Chondrocyte (in vitro differentiated cells): ENCODE data around the gene SORBS2. TPM values are rescaled to one million over a fixed set of nuclear protein-coding genes. Genes with fewer than 3 reads are reported as not detected.

Source experiments
- DNase-seq: peaks from one replicate; pipeline ENCODE4 v3.0.0; 2021; ENCODE audit warnings: mixed read lengths, low spot score
- H3K27ac Mint-ChIP-seq: one replicate; pipeline ENCODE4 v1.8.0; 2021; ENCODE audit warnings: mild to moderate bottlenecking, moderate library complexity, mixed read lengths; ENCODE audit not compliant: unreplicated experiment
- H3K27me3 Mint-ChIP-seq: 2 replicates; pipeline ENCODE4 v1.8.0; 2021; ENCODE audit warnings: low read depth, mixed read lengths
- H3K36me3 Mint-ChIP-seq: 2 replicates; pipeline ENCODE4 v1.8.0; 2021; ENCODE audit warnings: low read depth, mixed read lengths
- H3K4me1 Mint-ChIP-seq: 2 replicates; pipeline ENCODE4 v1.8.0; 2021; ENCODE audit warnings: low read depth, mild to moderate bottlenecking, mixed read lengths
- H3K4me3 Mint-ChIP-seq: one replicate; pipeline ENCODE4 v1.8.0; 2021; ENCODE audit warnings: mild to moderate bottlenecking, moderate library complexity, mixed read lengths; ENCODE audit not compliant: unreplicated experiment
- H3K9me3 Mint-ChIP-seq: 2 replicates; pipeline ENCODE4 v1.8.0; 2021; ENCODE audit warnings: low read depth, mixed read lengths
- total RNA-seq: library from RNA; stranded (reverse); gene quantifications from 3 replicates; pipeline ENCODE4 v1.2.1, GENCODE V29; 2021
- TF ChIP-seq, protein P1 (sequence below): fragments of 200-600 bp; sonication (generic); IDR thresholded peaks from 2 replicates; pipeline ENCODE4 v1.5.0; 2021; ENCODE audit warnings: antibody characterized with exemption, mild to moderate bottlenecking, moderate library complexity

Gene SORBS2
- total RNA-seq, 1 donor from 2014 or later, result 104 TPM

DNA sequence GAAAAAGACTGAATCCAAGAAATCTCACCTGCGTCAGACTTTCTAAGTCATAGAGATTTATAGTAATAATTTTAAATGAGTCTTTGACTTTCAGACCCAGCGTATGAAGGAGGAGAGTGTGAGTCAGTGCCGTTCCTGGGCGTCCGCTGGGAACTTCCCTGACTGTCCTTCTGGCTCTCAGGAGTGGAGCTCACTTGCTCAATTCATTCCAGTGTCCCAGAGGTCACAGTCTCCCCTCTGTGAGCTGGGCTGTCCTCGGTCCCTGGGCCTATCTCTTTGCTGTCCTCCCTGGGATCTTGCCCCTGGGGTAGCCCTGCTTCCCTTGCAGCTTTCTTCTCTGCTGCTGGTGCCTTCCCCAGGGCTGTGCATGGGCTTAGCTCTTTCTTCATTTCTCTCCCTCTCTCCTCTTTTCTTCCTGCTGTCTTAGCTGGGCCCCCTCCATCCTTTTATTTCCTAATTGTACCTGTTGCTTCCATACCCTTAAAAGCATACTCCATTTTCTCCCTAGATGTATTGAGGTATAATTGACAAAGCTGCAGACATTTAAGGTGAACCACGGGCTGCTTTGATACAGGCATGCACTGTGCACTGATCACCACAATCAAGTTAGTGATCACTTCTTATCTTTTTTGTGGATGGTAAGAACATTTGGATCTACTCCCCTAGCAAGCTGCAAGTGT is 11.6 kb downstream of the SORBS2 start:
- Mint-ChIP-seq H3K27ac (no peak overlapping the region), H3K4me1 (peaks cover 10% of the 10 kb centered on the region), H3K9me3 (no peaks in the 10 kb centered on the region)

DNA sequence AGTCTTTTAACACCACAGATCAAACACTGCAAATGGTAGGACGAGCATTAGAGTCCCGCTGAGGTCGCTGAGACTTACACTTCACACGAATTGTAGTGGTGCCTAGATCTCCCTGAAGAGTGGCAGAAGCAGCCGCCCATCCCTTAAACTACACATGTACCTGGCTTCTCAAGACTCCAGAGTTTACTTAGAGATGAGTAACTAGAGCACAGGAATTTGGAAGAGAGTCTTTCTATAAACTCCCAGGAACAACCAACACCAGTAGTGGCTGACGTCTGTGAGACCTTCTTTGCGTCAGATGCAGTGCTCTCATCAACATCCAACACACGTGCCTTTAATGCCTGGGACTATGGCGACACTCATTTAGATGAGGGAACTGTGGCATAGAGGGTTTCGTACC is 12.6 kb downstream of the SORBS2 start:
- Mint-ChIP-seq H3K27me3 (no peaks in the 10 kb centered on the region), H3K9me3 (no peaks in the 10 kb centered on the region), H3K4me1 (peaks cover 19% of the 10 kb centered on the region), H3K27ac (no peak overlapping the region), H3K4me3 (no peak overlapping the region), H3K36me3 (no peaks in the 10 kb centered on the region)
- TF ChIP-seq, protein P1, sequence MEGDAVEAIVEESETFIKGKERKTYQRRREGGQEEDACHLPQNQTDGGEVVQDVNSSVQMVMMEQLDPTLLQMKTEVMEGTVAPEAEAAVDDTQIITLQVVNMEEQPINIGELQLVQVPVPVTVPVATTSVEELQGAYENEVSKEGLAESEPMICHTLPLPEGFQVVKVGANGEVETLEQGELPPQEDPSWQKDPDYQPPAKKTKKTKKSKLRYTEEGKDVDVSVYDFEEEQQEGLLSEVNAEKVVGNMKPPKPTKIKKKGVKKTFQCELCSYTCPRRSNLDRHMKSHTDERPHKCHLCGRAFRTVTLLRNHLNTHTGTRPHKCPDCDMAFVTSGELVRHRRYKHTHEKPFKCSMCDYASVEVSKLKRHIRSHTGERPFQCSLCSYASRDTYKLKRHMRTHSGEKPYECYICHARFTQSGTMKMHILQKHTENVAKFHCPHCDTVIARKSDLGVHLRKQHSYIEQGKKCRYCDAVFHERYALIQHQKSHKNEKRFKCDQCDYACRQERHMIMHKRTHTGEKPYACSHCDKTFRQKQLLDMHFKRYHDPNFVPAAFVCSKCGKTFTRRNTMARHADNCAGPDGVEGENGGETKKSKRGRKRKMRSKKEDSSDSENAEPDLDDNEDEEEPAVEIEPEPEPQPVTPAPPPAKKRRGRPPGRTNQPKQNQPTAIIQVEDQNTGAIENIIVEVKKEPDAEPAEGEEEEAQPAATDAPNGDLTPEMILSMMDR, result no peak
- DNase-seq, result no peak

More for the DNA sequence above, 11.6 kb downstream of the SORBS2 start:
- Mint-ChIP-seq H3K36me3 (no peaks in the 10 kb centered on the region), H3K4me3 (no peak overlapping the region), H3K27me3 (no peaks in the 10 kb centered on the region)
- DNase-seq, result no peak
- TF ChIP-seq, protein P1, result no peak

DNA sequence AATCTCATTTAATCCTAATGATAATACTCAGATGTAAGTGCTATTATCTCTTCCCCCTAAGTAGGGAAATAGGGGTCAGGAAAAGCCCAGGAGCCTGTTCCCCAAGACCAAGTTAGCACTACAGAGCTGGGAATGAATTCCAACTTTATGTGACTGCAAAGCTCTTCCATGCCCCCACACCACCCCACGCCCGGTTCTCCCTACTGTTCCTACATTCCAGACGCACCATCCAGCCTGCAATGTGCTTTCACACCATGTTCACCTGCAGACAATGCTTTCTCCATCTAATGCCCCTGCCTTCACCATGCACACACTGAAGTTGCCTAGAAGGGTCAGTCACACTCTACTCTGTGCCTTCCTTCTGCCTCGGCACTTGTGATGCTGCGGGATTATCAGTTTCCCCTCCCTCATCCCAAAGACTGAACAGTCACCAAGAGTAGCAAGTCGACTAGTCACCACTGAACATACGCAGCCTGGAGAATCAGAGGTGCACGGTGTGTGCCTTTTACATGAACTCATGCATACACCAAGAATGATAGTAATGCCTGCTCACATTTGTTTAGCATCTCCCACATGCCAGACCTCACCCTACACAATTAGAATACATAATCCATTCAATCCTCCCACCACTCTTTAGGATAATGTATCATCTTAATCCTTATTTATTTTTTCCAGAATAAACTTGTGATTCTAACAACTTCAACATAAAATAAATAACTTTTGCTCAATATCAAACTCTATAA is 14.2 kb downstream of the SORBS2 start:
- TF ChIP-seq, protein P1, result no peak
- Mint-ChIP-seq H3K9me3 (no peaks in the 10 kb centered on the region), H3K4me1 (peaks cover 35% of the 10 kb centered on the region), H3K4me3 (no peak overlapping the region), H3K27ac (no peak overlapping the region), H3K27me3 (no peaks in the 10 kb centered on the region), H3K36me3 (no peaks in the 10 kb centered on the region)
- no peak for DNase-seq

DNA sequence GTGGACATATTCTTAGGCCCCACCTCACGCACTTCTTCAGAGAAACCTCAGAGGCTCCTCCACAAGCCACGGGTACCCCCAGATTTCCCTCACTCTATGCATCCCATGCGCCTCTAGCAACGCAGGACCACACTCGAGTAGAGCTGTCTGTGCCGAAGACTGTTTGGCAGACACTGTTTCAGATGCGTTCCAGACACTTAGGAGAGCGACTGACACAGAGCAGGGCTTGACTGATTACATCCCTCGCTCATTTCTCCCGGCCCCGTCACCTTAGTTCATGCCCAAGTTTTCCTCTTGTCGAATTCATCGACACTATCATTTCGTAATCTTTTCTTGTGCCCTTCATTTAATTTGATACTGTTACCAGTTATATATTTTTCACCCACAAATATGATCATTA is 15.0 kb downstream of the SORBS2 start:
- Mint-ChIP-seq H3K4me3 (no peak overlapping the region), H3K27me3 (no peaks in the 10 kb centered on the region), H3K4me1 (peaks cover 43% of the 10 kb centered on the region), H3K36me3 (no peaks in the 10 kb centered on the region), H3K9me3 (no peaks in the 10 kb centered on the region), H3K27ac (no peak overlapping the region)
- DNase-seq, result no peak
- TF ChIP-seq, protein P1, result no peak

DNA sequence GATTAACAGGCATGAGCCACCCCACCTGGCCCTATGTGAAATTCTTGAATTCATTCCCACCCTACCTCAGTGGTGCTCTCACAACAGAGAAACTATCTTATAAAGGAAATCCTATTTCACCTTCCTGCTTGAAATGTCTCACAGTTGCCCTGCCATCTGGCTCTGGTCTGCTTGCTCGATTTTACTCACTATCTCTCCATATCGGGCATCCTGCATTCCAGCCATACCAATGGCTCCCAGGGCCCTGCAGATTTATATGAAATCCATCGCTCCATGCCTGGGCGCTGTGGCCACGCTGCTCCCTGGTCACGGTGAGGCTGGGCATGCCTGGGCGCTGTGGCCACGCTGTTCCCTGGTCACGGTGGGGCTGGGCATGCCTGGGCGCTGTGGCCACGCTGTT is 15.8 kb downstream of the SORBS2 start:
- TF ChIP-seq, protein P1, result no peak
- no peaks in the 10 kb centered on the region for H3K9me3 Mint-ChIP-seq
- peak overlapping the region; percentile 24 for H3K27ac Mint-ChIP-seq
- DNase-seq, result no peak
- H3K4me3 Mint-ChIP-seq, result no peak overlapping the region
- H3K36me3 Mint-ChIP-seq, result no peaks in the 10 kb centered on the region
- peaks cover 51% of the 10 kb centered on the region for H3K4me1 Mint-ChIP-seq
- H3K27me3 Mint-ChIP-seq, result no peaks in the 10 kb centered on the region
